VCaP (cell line): ENCODE data around the gene TMEM201.

ENCODE experiments used
- H3K27ac ChIP-seq: fragments of 450-650 bp; 2 replicates; pipeline ENCODE4 v1.5.1; 2017
- CTCF ChIP-seq: fragments of 450-650 bp; conservative IDR thresholded peaks from 2 replicates; pipeline ENCODE4 v1.5.1; 2017; ENCODE audit warnings: mild to moderate bottlenecking, moderate library complexity

TMEM201 gene

GRCh38 chr1:9603766-9604753 lies 15.3 kb downstream of the TMEM201 start:
- no peak overlapping the region for H3K27ac ChIP-seq
- TF ChIP-seq CTCF: no peak

- no peak overlapping the region for H3K27ac ChIP-seq
- no peak for TF ChIP-seq CTCF
Observed at GRCh38 chr1:9604836-9605235, 16.1 kb downstream of the TMEM201 start.

GRCh38 chr1:9605946-9606455 lies 17.3 kb downstream of the TMEM201 start:
- H3K27ac ChIP-seq: no peak overlapping the region
- TF ChIP-seq CTCF: no peak

DNA sequence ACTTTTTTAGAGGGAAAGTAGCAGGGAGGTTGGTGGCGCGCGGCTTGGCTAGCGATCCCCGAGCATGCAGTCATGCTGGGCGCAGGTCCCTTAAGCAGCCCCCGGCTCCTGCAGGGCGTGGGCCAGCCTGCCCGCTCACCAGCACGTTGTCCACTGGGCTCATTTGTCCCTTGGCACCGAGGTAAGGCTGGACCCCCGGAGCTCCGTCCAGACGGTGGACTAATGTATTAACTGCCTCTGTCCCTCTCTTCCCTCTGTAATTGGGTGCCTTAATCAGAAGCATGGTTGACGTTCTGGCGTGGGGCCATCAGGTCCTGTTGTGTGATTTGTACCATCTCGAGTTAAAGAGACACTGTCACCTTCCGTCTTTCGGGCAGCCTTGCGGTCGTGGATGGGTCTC lies 17.7 kb downstream of the TMEM201 start:
- no peak overlapping the region for H3K27ac ChIP-seq
- TF ChIP-seq CTCF: no peak

DNA sequence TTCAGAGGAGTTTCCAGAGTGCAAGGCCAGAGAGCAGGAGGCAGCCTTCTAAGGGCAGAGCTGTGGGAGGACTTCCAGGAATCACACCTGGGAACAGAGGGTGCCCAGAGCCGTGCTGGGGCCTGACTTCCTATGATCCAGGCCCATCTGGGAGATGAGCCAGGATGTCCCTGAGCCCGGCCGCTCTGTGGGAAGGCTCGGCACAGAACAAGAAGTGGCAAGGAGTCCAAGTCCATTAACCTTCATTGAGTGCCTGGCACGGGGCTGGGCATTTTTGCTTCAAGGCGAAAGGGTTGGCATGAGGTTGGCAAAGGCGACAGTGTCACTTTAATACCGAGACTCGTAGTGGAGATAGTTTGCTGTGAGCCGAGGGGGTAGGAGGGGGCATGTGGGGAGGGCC lies 18.2 kb downstream of the TMEM201 start:
- TF ChIP-seq CTCF: no peak
- no peak overlapping the region for H3K27ac ChIP-seq

- no peak overlapping the region for H3K27ac ChIP-seq
- no peak for TF ChIP-seq CTCF
Observed at GRCh38 chr1:9607352-9607751, 18.6 kb downstream of the TMEM201 start.

DNA sequence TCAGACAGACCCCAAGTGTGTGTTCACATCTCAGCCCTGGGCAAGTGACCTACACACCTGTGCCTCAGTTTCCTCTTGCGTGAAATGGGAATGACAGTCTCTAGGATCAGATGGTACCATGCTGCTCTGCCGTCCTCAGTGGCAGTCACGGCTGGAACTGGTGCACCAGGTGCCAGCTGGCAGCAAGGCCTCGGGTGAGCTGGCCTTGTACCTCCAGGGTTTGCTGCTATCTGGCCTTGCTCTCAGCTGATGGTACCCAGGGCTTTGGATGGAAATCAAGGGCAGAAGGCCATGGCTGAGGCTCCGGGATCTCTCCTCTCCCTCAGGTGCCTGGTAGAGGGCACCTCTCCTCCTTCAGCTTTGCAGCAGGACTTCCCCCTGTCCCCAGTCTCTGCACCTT lies 21.3 kb downstream of the TMEM201 start:
- TF ChIP-seq CTCF: no peak
- no peak overlapping the region for H3K27ac ChIP-seq
